ENCODE results near the gene CUL4B.

- TF ChIP-seq, protein P1, sequence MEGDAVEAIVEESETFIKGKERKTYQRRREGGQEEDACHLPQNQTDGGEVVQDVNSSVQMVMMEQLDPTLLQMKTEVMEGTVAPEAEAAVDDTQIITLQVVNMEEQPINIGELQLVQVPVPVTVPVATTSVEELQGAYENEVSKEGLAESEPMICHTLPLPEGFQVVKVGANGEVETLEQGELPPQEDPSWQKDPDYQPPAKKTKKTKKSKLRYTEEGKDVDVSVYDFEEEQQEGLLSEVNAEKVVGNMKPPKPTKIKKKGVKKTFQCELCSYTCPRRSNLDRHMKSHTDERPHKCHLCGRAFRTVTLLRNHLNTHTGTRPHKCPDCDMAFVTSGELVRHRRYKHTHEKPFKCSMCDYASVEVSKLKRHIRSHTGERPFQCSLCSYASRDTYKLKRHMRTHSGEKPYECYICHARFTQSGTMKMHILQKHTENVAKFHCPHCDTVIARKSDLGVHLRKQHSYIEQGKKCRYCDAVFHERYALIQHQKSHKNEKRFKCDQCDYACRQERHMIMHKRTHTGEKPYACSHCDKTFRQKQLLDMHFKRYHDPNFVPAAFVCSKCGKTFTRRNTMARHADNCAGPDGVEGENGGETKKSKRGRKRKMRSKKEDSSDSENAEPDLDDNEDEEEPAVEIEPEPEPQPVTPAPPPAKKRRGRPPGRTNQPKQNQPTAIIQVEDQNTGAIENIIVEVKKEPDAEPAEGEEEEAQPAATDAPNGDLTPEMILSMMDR (IDR thresholded peaks at IDR 0.05; ENCODE audit: low read depth, low read length) = no peak
- TF ChIP-seq, protein P2, sequence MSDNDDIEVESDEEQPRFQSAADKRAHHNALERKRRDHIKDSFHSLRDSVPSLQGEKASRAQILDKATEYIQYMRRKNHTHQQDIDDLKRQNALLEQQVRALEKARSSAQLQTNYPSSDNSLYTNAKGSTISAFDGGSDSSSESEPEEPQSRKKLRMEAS (IDR thresholded peaks at IDR 0.05; ENCODE audit: low read depth, low read length) = no peak
- TF ChIP-seq POLR2A (IDR thresholded peaks at IDR 0.05; ENCODE audit: extremely low read depth, insufficient read length) = no peak
- TF ChIP-seq MYC (IDR thresholded peaks at IDR 0.05; ENCODE audit: low read depth, low read length) = no peak
These were observed 14.8 kb upstream of the CUL4B start for GRCh38 chrX:120575379-120576114.

All from NB4 (cell line).